Immature natural killer cell (primary cell): ENCODE data around the gene RASGRF2. TPM values are rescaled to one million over a fixed set of nuclear protein-coding genes. Genes with fewer than 3 reads are reported as not detected.

Experiments used
- DNase-seq, 3 donors: peaks; one replicate each; pipeline ENCODE4 v3.0.0; 2022; ENCODE audit warnings: mixed read lengths in 1 of 3
- H3K27ac Mint-ChIP-seq, 6 donors: one replicate each; pipeline ENCODE4 v1.8.0; 2020; ENCODE audit warnings: mixed read lengths in 6 of 6, mild to moderate bottlenecking in 5 of 6, inconsistent platforms in 4 of 6, moderate library complexity in 3 of 6
- H3K27me3 Mint-ChIP-seq, 3 donors: one replicate each; pipeline ENCODE4 v1.8.0; 2020 to 2021; ENCODE audit warnings: low read depth in 3 of 3, mild to moderate bottlenecking in 3 of 3, mixed read lengths in 3 of 3, moderate library complexity in 3 of 3, inconsistent platforms in 1 of 3
- H3K36me3 Mint-ChIP-seq, 3 donors: one replicate each; pipeline ENCODE4 v1.8.0; 2020; ENCODE audit warnings: mixed read lengths in 3 of 3, inconsistent platforms in 2 of 3, mild to moderate bottlenecking in 2 of 3
- H3K4me1 Mint-ChIP-seq, 2 donors: one replicate each; pipeline ENCODE4 v1.8.0; 2020; ENCODE audit warnings: inconsistent platforms in 2 of 2, mild to moderate bottlenecking in 2 of 2, mixed read lengths in 2 of 2, moderate library complexity in 1 of 2
- H3K4me3 Mint-ChIP-seq, 5 donors: one replicate each; pipeline ENCODE4 v1.8.0; 2020; ENCODE audit warnings: mild to moderate bottlenecking in 5 of 5, mixed read lengths in 5 of 5, inconsistent platforms in 3 of 5, moderate library complexity in 3 of 5
- H3K9me3 Mint-ChIP-seq, 6 donors: one replicate each; pipeline ENCODE4 v1.8.0; 2020; ENCODE audit warnings: mild to moderate bottlenecking in 6 of 6, mixed read lengths in 6 of 6, inconsistent platforms in 4 of 6, moderate library complexity in 3 of 6
- polyA plus RNA-seq, 3 donors: library from polyadenylated mRNA; unstranded; fragments of 300-500 nt; fragmentation: Illumina TruSeq; gene quantifications; one replicate each; pipeline ENCODE4 v1.2.3, GENCODE V29; 2021

The RASGRF2 gene
- polyA plus RNA-seq, 3 donors from 2014 or later: 0.17 to 3.8 (median 1.5) TPM

GRCh38 chr5:80960531-80961375, 590 bp downstream of the RASGRF2 start:
- DNase-seq: peak; percentile 26 to 32 (median 27)
- Mint-ChIP-seq H3K36me3 (peaks cover 0 to 4% (median 0%) of the 10 kb centered on the region in 3 donors), H3K27me3 (peaks cover 5 to 29% (median 17%) of the 10 kb centered on the region in 3 donors), H3K27ac (peak overlapping the region; percentile 20 to 89 (median 52)), H3K4me3 (peak overlapping the region; percentile 82 to 91 (median 88)), H3K9me3 (peaks cover 0 to 5% (median 0%) of the 10 kb centered on the region in 6 donors), H3K4me1 (peaks cover 42 to 52% of the 10 kb centered on the region in 2 donors)

- Mint-ChIP-seq H3K27ac (peak overlapping the region; percentile 20 to 89 (median 52)), H3K9me3 (peaks cover 0 to 5% (median 0%) of the 10 kb centered on the region in 6 donors), H3K4me1 (peaks cover 42 to 52% of the 10 kb centered on the region in 2 donors), H3K4me3 (peak overlapping the region; percentile 82 to 91 (median 88)), H3K36me3 (peaks cover 0 to 4% (median 0%) of the 10 kb centered on the region in 3 donors), H3K27me3 (peaks cover 5 to 29% (median 20%) of the 10 kb centered on the region in 3 donors)
- peak; percentile 26 to 38 (median 28) for DNase-seq
Observed at GRCh38 chr5:80961376-80962281, 1.5 kb downstream of the RASGRF2 start.

DNA sequence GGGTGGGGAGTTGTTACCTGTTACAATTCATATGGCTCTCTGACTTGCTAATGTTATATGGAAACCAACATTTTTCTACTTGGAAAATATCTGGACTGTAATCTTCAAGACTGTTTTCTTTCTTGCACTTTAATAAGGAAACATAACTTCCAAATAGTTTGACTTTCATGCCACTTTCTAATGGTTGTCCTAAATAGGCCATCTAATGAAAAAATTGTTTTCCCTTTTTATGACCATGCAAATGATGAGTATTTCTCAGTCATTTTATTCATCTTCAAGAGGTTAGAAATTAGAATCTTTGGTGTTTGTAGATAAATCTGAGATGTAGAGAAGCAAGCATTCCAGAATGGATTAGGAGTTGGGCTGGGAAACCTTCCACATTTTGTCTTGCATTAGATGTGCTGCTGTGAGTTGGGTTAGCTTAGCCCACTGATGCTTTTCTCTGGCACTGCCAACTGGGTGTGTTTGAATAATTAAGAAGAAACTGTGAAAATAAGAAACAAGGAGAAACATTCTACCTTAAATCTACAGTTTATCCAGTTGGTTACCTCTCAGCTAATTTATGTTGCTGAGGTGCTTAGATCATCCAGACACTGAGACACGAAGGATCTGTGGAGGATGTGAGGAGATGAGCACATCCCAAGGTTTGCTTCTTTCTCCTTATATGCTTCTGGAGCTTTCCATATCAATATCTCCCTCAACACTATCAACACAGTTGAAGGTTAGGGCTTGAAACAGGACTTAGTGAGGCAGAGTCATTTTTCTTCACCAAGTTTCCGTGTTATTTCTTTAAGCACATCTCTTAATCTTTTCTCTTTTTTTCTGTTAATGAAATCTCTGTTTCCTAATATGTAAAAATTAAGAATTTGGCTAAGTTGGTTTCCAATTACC, 2.7 kb downstream of the RASGRF2 start:
- peaks cover 0 to 4% (median 0%) of the 10 kb centered on the region in 3 donors for H3K36me3 Mint-ChIP-seq
- peaks cover 0 to 5% (median 0%) of the 10 kb centered on the region in 6 donors for H3K9me3 Mint-ChIP-seq
- H3K27me3 Mint-ChIP-seq: peaks cover 5 to 25% (median 16%) of the 10 kb centered on the region in 3 donors
- H3K27ac Mint-ChIP-seq: peak overlapping the region in 1 of 6 donors; percentile 22
- peak overlapping the region in 4 of 5 donors; percentile 10 to 57 (median 30) for H3K4me3 Mint-ChIP-seq
- H3K4me1 Mint-ChIP-seq: peaks cover 39 to 49% of the 10 kb centered on the region in 2 donors
- no peak for DNase-seq

DNA sequence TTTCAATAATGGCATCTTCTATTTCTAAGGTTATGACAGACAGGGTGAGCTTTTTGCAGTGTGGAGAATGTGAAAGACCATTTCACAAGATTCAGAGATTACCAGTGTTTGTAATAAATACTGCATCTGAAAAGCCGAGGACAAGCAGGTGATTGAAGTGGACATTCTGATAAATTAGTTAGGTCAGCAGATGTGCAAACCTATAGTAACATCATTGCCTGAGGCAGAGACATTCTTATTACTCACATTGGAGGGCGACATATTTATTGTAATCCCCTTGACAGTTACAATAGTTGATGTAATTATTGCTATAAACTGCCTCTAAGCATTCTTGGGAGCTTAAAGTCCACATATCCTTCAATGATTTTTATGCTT, 3.3 kb downstream of the RASGRF2 start:
- DNase-seq: no peak
- peaks cover 0 to 5% (median 0%) of the 10 kb centered on the region in 6 donors for H3K9me3 Mint-ChIP-seq
- peaks cover 0 to 4% (median 3%) of the 10 kb centered on the region in 3 donors for H3K36me3 Mint-ChIP-seq
- peak overlapping the region in 1 of 5 donors; percentile 10 for H3K4me3 Mint-ChIP-seq
- peaks cover 33 to 43% of the 10 kb centered on the region in 2 donors for H3K4me1 Mint-ChIP-seq
- H3K27me3 Mint-ChIP-seq: peaks cover 5 to 25% (median 17%) of the 10 kb centered on the region in 3 donors
- H3K27ac Mint-ChIP-seq: peak overlapping the region in 1 of 6 donors; percentile 22

GRCh38 chr5:80963966-80964481, 3.9 kb downstream of the RASGRF2 start:
- H3K27ac Mint-ChIP-seq: no peak overlapping the region
- peaks cover 5 to 21% (median 17%) of the 10 kb centered on the region in 3 donors for H3K27me3 Mint-ChIP-seq
- no peak overlapping the region for H3K4me3 Mint-ChIP-seq
- H3K9me3 Mint-ChIP-seq: peaks cover 0 to 5% (median 0%) of the 10 kb centered on the region in 6 donors
- peaks cover 33 to 41% of the 10 kb centered on the region in 2 donors for H3K4me1 Mint-ChIP-seq
- peaks cover 0 to 4% (median 3%) of the 10 kb centered on the region in 3 donors for H3K36me3 Mint-ChIP-seq
- no peak for DNase-seq

DNA sequence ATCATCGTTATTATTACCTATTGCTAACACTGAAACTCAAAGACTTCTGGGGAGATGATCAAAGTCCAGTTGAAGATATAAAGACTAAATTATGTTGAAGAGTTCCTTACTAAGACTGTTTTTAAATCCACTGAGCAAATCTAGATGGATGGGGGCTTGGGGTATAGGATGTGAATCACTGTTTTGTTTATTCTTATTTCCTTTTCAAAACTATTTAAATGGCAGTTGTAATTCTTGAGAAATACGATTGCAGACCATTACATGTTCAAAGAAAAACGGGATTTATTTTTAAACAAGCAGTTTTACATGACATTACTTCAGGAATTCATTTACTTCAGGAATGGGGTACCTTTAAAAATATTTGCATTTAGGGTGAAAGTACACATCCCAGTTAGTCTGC, 4.3 kb downstream of the RASGRF2 start:
- H3K27ac Mint-ChIP-seq: no peak overlapping the region
- no peak overlapping the region for H3K4me3 Mint-ChIP-seq
- peaks cover 0 to 3% (median 2%) of the 10 kb centered on the region in 3 donors for H3K36me3 Mint-ChIP-seq
- peaks cover 28 to 38% of the 10 kb centered on the region in 2 donors for H3K4me1 Mint-ChIP-seq
- peaks cover 3 to 17% (median 16%) of the 10 kb centered on the region in 3 donors for H3K27me3 Mint-ChIP-seq
- no peak for DNase-seq
- H3K9me3 Mint-ChIP-seq: peaks cover 0 to 4% (median 0%) of the 10 kb centered on the region in 6 donors

DNA sequence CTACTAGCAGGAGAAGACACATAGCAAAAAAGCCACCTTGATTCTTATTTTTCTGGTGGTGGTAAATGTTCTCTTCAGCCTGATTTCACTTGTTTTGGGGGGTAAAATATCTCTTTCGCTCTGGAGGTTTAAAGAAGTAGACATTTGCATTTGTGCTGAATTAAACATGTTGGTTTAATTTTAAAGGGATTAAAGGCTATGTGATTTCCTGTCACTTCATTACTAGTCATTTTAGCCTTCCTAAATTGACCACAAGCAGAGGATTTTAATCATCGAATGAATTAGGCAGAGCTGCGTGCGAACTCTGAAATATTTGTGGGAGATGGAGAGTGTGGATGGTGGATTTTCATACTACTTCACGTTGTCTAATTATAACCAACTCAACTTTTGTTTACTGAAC, 4.8 kb downstream of the RASGRF2 start:
- Mint-ChIP-seq H3K27me3 (peaks cover 0 to 12% (median 12%) of the 10 kb centered on the region in 3 donors), H3K4me3 (no peak overlapping the region), H3K9me3 (peaks cover 0 to under 1% (median 0%) of the 10 kb centered on the region in 6 donors), H3K27ac (no peak overlapping the region), H3K4me1 (peaks cover 24 to 34% of the 10 kb centered on the region in 2 donors), H3K36me3 (peaks cover 0 to 3% (median 0%) of the 10 kb centered on the region in 3 donors)
- no peak for DNase-seq

GRCh38 chr5:80967500-80968181, 7.5 kb downstream of the RASGRF2 start:
- peaks cover 0 to 7% (median 6%) of the 10 kb centered on the region in 3 donors for H3K36me3 Mint-ChIP-seq
- H3K4me3 Mint-ChIP-seq: no peak overlapping the region
- no peak overlapping the region for H3K27ac Mint-ChIP-seq
- H3K27me3 Mint-ChIP-seq: peaks cover 0 to 7% (median 4%) of the 10 kb centered on the region in 3 donors
- H3K9me3 Mint-ChIP-seq: no peaks in the 10 kb centered on the region
- DNase-seq: no peak
- peaks cover 9 to 14% of the 10 kb centered on the region in 2 donors for H3K4me1 Mint-ChIP-seq

GRCh38 chr5:80973027-80973426, 12.9 kb downstream of the RASGRF2 start:
- H3K9me3 Mint-ChIP-seq: no peaks in the 10 kb centered on the region
- peaks cover 0 to 7% (median 6%) of the 10 kb centered on the region in 3 donors for H3K36me3 Mint-ChIP-seq
- peaks cover 0 to 4% (median 3%) of the 10 kb centered on the region in 3 donors for H3K27me3 Mint-ChIP-seq
- no peaks in the 10 kb centered on the region for H3K4me1 Mint-ChIP-seq
- no peak overlapping the region for H3K27ac Mint-ChIP-seq
- no peak overlapping the region for H3K4me3 Mint-ChIP-seq
- DNase-seq: no peak

DNA sequence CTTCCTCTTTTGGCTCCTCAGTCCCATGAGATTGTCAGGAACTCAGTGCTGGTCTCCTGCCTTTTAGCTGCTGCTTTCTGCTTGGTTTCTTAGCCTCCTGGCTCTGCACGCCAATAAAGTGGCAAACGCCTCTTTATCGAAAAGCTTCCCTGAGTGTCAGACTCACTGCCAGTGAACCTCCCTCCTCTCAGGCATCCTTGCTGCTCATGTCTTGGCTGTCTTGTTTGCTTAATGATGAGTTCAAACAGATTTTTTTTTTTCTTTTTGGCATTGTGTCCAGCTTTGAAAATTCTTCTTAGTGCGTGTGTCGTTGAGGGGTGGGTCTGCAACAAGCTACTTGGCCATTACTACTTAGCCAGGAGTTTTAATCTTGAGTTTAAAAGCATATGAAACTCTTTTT, 14.9 kb downstream of the RASGRF2 start:
- no peaks in the 10 kb centered on the region for H3K9me3 Mint-ChIP-seq
- peaks cover 0 to 5% (median 4%) of the 10 kb centered on the region in 3 donors for H3K36me3 Mint-ChIP-seq
- H3K4me1 Mint-ChIP-seq: no peaks in the 10 kb centered on the region
- DNase-seq: no peak
- peaks cover 0 to 4% (median 2%) of the 10 kb centered on the region in 3 donors for H3K27me3 Mint-ChIP-seq
- H3K27ac Mint-ChIP-seq: no peak overlapping the region
- H3K4me3 Mint-ChIP-seq: no peak overlapping the region

DNA sequence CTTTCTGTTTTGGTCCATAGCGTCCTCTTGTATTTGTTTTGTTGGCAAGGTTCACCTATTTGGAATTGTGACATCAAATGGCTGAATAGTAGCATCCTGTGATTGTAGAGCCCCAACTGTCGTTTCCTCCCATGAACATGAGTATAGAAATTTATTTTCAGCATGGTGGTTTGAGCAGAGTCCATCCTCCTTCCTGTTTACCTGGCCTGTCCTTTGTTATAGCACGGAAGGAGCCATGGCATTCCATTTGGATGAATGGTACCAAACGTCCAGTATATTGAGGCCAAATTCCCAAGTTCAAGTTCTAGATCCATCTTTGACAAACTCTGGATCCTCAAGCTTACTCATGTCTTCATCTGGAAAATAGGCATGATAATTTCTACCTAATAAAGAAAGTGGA, 16.8 kb downstream of the RASGRF2 start:
- no peak overlapping the region for H3K27ac Mint-ChIP-seq
- no peaks in the 10 kb centered on the region for H3K36me3 Mint-ChIP-seq
- no peak overlapping the region for H3K4me3 Mint-ChIP-seq
- no peak for DNase-seq
- peaks cover 0 to 4% (median 2%) of the 10 kb centered on the region in 3 donors for H3K27me3 Mint-ChIP-seq
- no peaks in the 10 kb centered on the region for H3K9me3 Mint-ChIP-seq
- H3K4me1 Mint-ChIP-seq: no peaks in the 10 kb centered on the region

DNA sequence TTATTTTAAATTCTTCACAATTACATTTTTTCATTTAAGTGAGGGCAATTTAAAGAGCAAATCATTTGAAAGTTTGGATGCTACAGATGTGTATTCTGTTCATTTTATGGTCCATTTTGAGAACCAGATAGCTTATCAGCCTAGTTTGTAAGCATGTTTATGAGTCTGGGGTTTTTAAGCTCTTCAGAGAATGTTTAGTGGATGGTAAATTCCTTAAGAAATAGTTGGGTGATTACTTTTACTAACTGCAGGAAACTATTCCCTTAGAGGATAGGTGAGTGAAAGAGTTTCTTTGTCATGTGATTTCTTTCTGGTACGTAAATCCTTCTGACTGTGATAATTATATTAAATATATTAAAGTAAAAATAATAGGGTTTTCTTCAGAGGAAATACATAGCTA, 17.6 kb downstream of the RASGRF2 start:
- Mint-ChIP-seq H3K27me3 (peaks cover 0 to 4% (median 2%) of the 10 kb centered on the region in 3 donors), H3K4me1 (no peaks in the 10 kb centered on the region), H3K9me3 (no peaks in the 10 kb centered on the region), H3K27ac (no peak overlapping the region), H3K4me3 (no peak overlapping the region), H3K36me3 (no peaks in the 10 kb centered on the region)
- DNase-seq: no peak
